GM23338 (cell line): Measurements from ENCODE around the gene GNB2. TPM values are rescaled to one million over a fixed set of nuclear protein-coding genes. Genes with fewer than 3 reads are reported as not detected.

Experiments
- ATAC-seq: fragments of 200-7000 bp; cut with Tn5 transposase; 3 replicates; pipeline ENCODE4 v1.9.1; 2020
- DNase-seq: peaks from one replicate; pipeline ENCODE4 v3.0.0-alpha.2; 2015; ENCODE audit warnings: low spot score
- H2AFZ ChIP-seq: fragments of 200-600 bp; sonication (generic); 2 replicates; pipeline ENCODE4 v1.8.0; 2016; ENCODE audit warnings: antibody characterized with exemption, mild to moderate bottlenecking, moderate library complexity
- H3F3A ChIP-seq: fragments of 200-600 bp; sonication (generic); replicated peaks from 2 replicates; pipeline ENCODE4 v1.8.0; 2017; ENCODE audit warnings: antibody characterized with exemption, mixed run types, low read depth
- H3K27ac ChIP-seq: fragments of 200-600 bp; sonication (generic); 2 replicates; pipeline ENCODE4 v1.6.1; 2016; ENCODE audit warnings: low read depth
- H3K27me3 ChIP-seq: fragments of 200-600 bp; sonication (generic); 2 replicates; pipeline ENCODE4 v1.8.0; 2016; ENCODE audit warnings: mild to moderate bottlenecking, mixed run types, moderate library complexity; ENCODE audit not compliant: insufficient read depth
- H3K36me3 ChIP-seq: fragments of 200-600 bp; sonication (generic); 2 replicates; pipeline ENCODE4 v1.8.0; 2016; ENCODE audit warnings: mild to moderate bottlenecking; ENCODE audit not compliant: insufficient read depth
- H3K4me1 ChIP-seq: fragments of 200-600 bp; sonication (generic); 2 replicates; pipeline ENCODE4 v1.8.0; 2016; ENCODE audit warnings: mild to moderate bottlenecking, moderate library complexity; ENCODE audit not compliant: insufficient read depth
- H3K4me2 ChIP-seq: fragments of 200-600 bp; sonication (generic); 2 replicates; pipeline ENCODE4 v1.7.1; 2017; ENCODE audit warnings: mixed run types
- H3K4me3 ChIP-seq: fragments of 200-600 bp; sonication (generic); 2 replicates; pipeline ENCODE4 v1.6.1; 2016; ENCODE audit warnings: mixed run types
- H3K79me2 ChIP-seq: fragments of 200-600 bp; sonication (generic); replicated peaks from 2 replicates; pipeline ENCODE4 v1.8.0; 2017; ENCODE audit warnings: mild to moderate bottlenecking; ENCODE audit not compliant: insufficient read depth
- H3K9me2 ChIP-seq: fragments of 200-600 bp; sonication (generic); 2 replicates; pipeline ENCODE4 v1.8.0; 2017; ENCODE audit not compliant: insufficient read depth
- H4K20me1 ChIP-seq: fragments of 200-600 bp; sonication (generic); replicated peaks from 2 replicates; pipeline ENCODE4 v1.8.0; 2017; ENCODE audit warnings: mild to moderate bottlenecking; ENCODE audit not compliant: insufficient read depth
- H3K27ac Mint-ChIP-seq: 2 replicates; pipeline ENCODE4 v1.8.0; 2020; ENCODE audit warnings: inconsistent platforms, mild to moderate bottlenecking, moderate library complexity, mixed read lengths
- H3K27me3 Mint-ChIP-seq: 3 replicates; pipeline ENCODE4 v1.8.0; 2022; ENCODE audit warnings: low read depth, mild to moderate bottlenecking, moderate library complexity, mixed read lengths, inconsistent platforms; ENCODE audit not compliant: insufficient read depth, poor library complexity
- H3K36me3 Mint-ChIP-seq: 3 replicates; pipeline ENCODE4 v1.8.0; 2021; ENCODE audit warnings: low read depth, mild to moderate bottlenecking, inconsistent platforms, moderate library complexity, mixed read lengths
- H3K4me1 Mint-ChIP-seq: 3 replicates; pipeline ENCODE4 v1.8.0; 2020; ENCODE audit warnings: mild to moderate bottlenecking, inconsistent platforms, mixed read lengths
- H3K4me3 Mint-ChIP-seq: 3 replicates; pipeline ENCODE4 v1.8.0; 2021; ENCODE audit warnings: moderate library complexity, mild to moderate bottlenecking, inconsistent platforms, mixed read lengths
- H3K9me3 Mint-ChIP-seq: 3 replicates; pipeline ENCODE4 v1.8.0; 2020; ENCODE audit warnings: moderate library complexity, mild to moderate bottlenecking, inconsistent platforms, mixed read lengths
- CREB1 ChIP-seq: fragments of 250-450 bp; sonication (Bioruptor Pico); IDR thresholded peaks from 2 replicates; pipeline ENCODE4 v1.5.0; 2020; ENCODE audit warnings: low read depth, mild to moderate bottlenecking, moderate library complexity
- CTCF ChIP-seq, 2 experiments: fragments of 200-600 bp in 1 of 2; sonication (generic) in 1 of 2; conservative IDR thresholded peaks; 2 replicates each; pipeline versions ENCODE4 v1.5.1 to v1.6.1; 2016 to 2017; ENCODE audit warnings: antibody characterized with exemption in 2 of 2, low read depth in 2 of 2, mild to moderate bottlenecking in 2 of 2, moderate library complexity in 1 of 2
- ETS1 ChIP-seq: IDR thresholded peaks from 2 replicates; pipeline ENCODE4 v1.6.1; 2016; ENCODE audit warnings: antibody characterized with exemption
- EZH2 ChIP-seq: fragments of 200-600 bp; sonication (generic); IDR thresholded peaks from one replicate; pipeline ENCODE4 v1.8.0; 2017; ENCODE audit warnings: antibody characterized with exemption, mild to moderate bottlenecking, low read depth; ENCODE audit not compliant: unreplicated experiment
- EZH2phosphoT487 ChIP-seq: fragments of 200-600 bp; sonication (generic); IDR thresholded peaks from one replicate; pipeline ENCODE4 v1.8.1; 2018; ENCODE audit warnings: antibody characterized with exemption; ENCODE audit not compliant: unreplicated experiment
- JUNB ChIP-seq: IDR thresholded peaks from one replicate; pipeline ENCODE4 v1.6.1; 2016; ENCODE audit warnings: antibody characterized with exemption; ENCODE audit not compliant: unreplicated experiment
- NANOG ChIP-seq: IDR thresholded peaks from 2 replicates; pipeline ENCODE4 v1.6.1; 2016; ENCODE audit warnings: antibody characterized with exemption, borderline replicate concordance
- POLR2AphosphoS5 ChIP-seq: IDR thresholded peaks from 2 replicates; pipeline ENCODE4 v1.6.1; 2016; ENCODE audit warnings: antibody characterized with exemption, low read depth
- REST ChIP-seq: IDR thresholded peaks from one replicate; pipeline ENCODE4 v1.6.1; 2018; ENCODE audit warnings: antibody characterized with exemption; ENCODE audit not compliant: unreplicated experiment
- STAT1 ChIP-seq: IDR thresholded peaks from one replicate; pipeline ENCODE4 v1.6.1; 2016; ENCODE audit warnings: antibody characterized with exemption; ENCODE audit not compliant: unreplicated experiment
- ZNF114 ChIP-seq: fragments of 250-450 bp; sonication (Bioruptor Pico); IDR thresholded peaks from 2 replicates; pipeline ENCODE4 v1.5.0; 2020; ENCODE audit warnings: mild to moderate bottlenecking, moderate library complexity
- ZNF331 ChIP-seq: fragments of 250-450 bp; sonication (Bioruptor Pico); IDR thresholded peaks from 2 replicates; pipeline ENCODE4 v1.5.0; 2020; ENCODE audit warnings: low read depth, mild to moderate bottlenecking, moderate library complexity
- ZNF462 ChIP-seq: fragments of 250-450 bp; sonication (Bioruptor Pico); IDR thresholded peaks from 2 replicates; pipeline ENCODE4 v1.5.0; 2020; ENCODE audit warnings: mild to moderate bottlenecking, moderate library complexity
- polyA plus RNA-seq: library from polyadenylated mRNA; unstranded; fragments of >200 nt; fragmentation: Nextera tagmentation; extraction: Ambion mirVana; gene quantifications from 2 replicates; pipeline ENCODE4 v1.2.1, GENCODE V29; 2016
- total RNA-seq: library from RNA; depleted of rRNA; stranded (reverse); fragments of >200 nt; shearing (Covaris generic); gene quantifications from 2 replicates; pipeline ENCODE4 v1.2.3, GENCODE V29; 2014

GNB2 gene
- total and polyA plus RNA-seq, 2 experiments from 2014 or later: 112 to 153 TPM

- peak within 1 kb of the TSS; percentile 82; the same call in 1 of the 2 replicates for H2AFZ ChIP-seq
- H3K79me2 ChIP-seq: peaks cover 42% of the 10 kb centered on the region
- H3K27me3 Mint-ChIP-seq: peaks cover 4% of the 10 kb centered on the region
- peak within 1 kb of the TSS; percentile 98 for H3K4me3 ChIP-seq
- no peaks in the 10 kb centered on the region for H3K9me2 ChIP-seq
- no peaks in the 10 kb centered on the region for H3K27me3 ChIP-seq
- H3K4me3 Mint-ChIP-seq: peak within 1 kb of the TSS; percentile 98
- H3K4me1 ChIP-seq: no peaks in the 10 kb centered on the region; the same call in 1 of the 2 replicates
- peaks cover 20% of the 10 kb centered on the region for H3K36me3 Mint-ChIP-seq
- H3K4me1 Mint-ChIP-seq: peaks cover 9% of the 10 kb centered on the region
- no peaks in the 10 kb centered on the region for H3K9me3 Mint-ChIP-seq
- DNase-seq (peak; percentile 100), ATAC-seq (peak; percentile 95)
- H3K27ac Mint-ChIP-seq: peak within 1 kb of the TSS; percentile 98
- peaks cover 8% of the 10 kb centered on the region for H3K36me3 ChIP-seq
- peak within 1 kb of the TSS; percentile 91 for H3K4me2 ChIP-seq
- peak within 1 kb of the TSS; percentile 87 for H3K27ac ChIP-seq
- H4K20me1 ChIP-seq: peaks cover 12% of the 10 kb centered on the region
- no peak for TF ChIP-seq STAT1
- no peak for TF ChIP-seq REST
- TF ChIP-seq ZNF331 (CRISPR knock-in tag): no peak
- no peak for TF ChIP-seq EZH2
- TF ChIP-seq POLR2AphosphoS5: peak; percentile 89
- 0 out of 4 replicates have a peak, but pooled peaks of 1 of the 2 experiments have one; percentile 0 for TF ChIP-seq CTCF (conservative IDR thresholded peaks at IDR 0.05; ENCODE audit: low read depth in 2 of 2)
- TF ChIP-seq JUNB: no peak
- TF ChIP-seq ETS1: peak; percentile 75
- no peak for TF ChIP-seq EZH2phosphoT487
- no peak for TF ChIP-seq ZNF462 (CRISPR knock-in tag)
- no peak for TF ChIP-seq ZNF114 (CRISPR knock-in tag)
- TF ChIP-seq NANOG: no peak
- TF ChIP-seq CREB1 (CRISPR knock-in tag): peak; percentile 84
- H3F3A ChIP-seq: peaks cover 17% of the 10 kb centered on the region; the same call in 1 of the 2 replicates
These were observed 32.5 kb downstream of the GNB2 start, which contains the start of gene POP7 for GRCh38 chr7:100705753-100706671. Gene POP7, plus strand, starts transcription at chr7:100706121. Its CDS starts 710 bp downstream, at chr7:100706831.
